Naive thymus-derived CD4-positive, alpha-beta T cell (primary cell): ENCODE measurements around the gene ZBTB40. TPM values are rescaled to one million over a fixed set of nuclear protein-coding genes. Genes with fewer than 3 reads are reported as not detected.

Source experiments
- ATAC-seq: fragments of 150-1000 bp; cut with Tn5 transposase; 2 replicates; pipeline ENCODE4 v1.10.0; 2021; ENCODE audit warnings: mild to moderate bottlenecking, moderate library complexity
- CTCF ChIA-PET: fragments of 350-600 bp; sonication (Branson Sonifier 250); formaldehyde crosslinking; loops from one replicate; lab custom pipeline; 2021; ENCODE audit warnings: antibody characterized with exemption; lab: Charles Lee
- POLR2A ChIA-PET: fragments of 350-600 bp; sonication (Branson Sonifier 250); formaldehyde crosslinking; loops from one replicate; lab custom pipeline; 2021; ENCODE audit warnings: antibody characterized with exemption, inconsistent platforms; lab: Charles Lee
- DNase-seq, 9 donors: peaks; one replicate each; pipeline versions ENCODE4 v3.0.0 to v3.0.0-alpha.2; 2020 to 2022; ENCODE audit warnings: mixed read lengths in 1 of 9
- H3K27ac ChIP-seq: one replicate; pipeline ENCODE4 v1.7.0; 2013; ENCODE audit warnings: mild to moderate bottlenecking, low read depth, low read length, moderate library complexity
- H3K27me3 ChIP-seq, 2 donors: one replicate each; pipeline ENCODE4 v1.7.0; 2013; ENCODE audit warnings: low read length in 2 of 2, mild to moderate bottlenecking in 2 of 2, moderate library complexity in 2 of 2; ENCODE audit not compliant: control insufficient read depth in 2 of 2, insufficient read depth in 2 of 2
- H3K36me3 ChIP-seq, 3 experiments: 1 replicate in 2 of 3; 2 replicates in 1 of 3; pipeline ENCODE4 v1.7.0; 2013; ENCODE audit warnings: low read length in 3 of 3, mild to moderate bottlenecking in 3 of 3, moderate library complexity in 1 of 3; ENCODE audit not compliant: insufficient read depth in 3 of 3, control insufficient read depth in 2 of 3
- H3K4me1 ChIP-seq, 2 donors: one replicate each; pipeline ENCODE4 v1.7.0; 2013; ENCODE audit warnings: low read length in 2 of 2, mild to moderate bottlenecking in 2 of 2, moderate library complexity in 1 of 2; ENCODE audit not compliant: control insufficient read depth in 2 of 2, insufficient read depth in 2 of 2
- H3K4me3 ChIP-seq: 2 replicates; pipeline ENCODE4 v1.7.0; 2013; ENCODE audit warnings: mild to moderate bottlenecking, low read length
- H3K9me3 ChIP-seq, 3 experiments: 1 replicate in 2 of 3; 2 replicates in 1 of 3; pipeline ENCODE4 v1.7.0; 2013; ENCODE audit warnings: low read length in 3 of 3; ENCODE audit not compliant: control insufficient read depth in 2 of 3
- H3K27ac Mint-ChIP-seq, 9 donors: one replicate each; pipeline ENCODE4 v1.8.0; 2020 to 2022; ENCODE audit warnings: mixed read lengths in 9 of 9, mild to moderate bottlenecking in 8 of 9, moderate library complexity in 5 of 9, inconsistent platforms in 2 of 9
- H3K27me3 Mint-ChIP-seq, 5 donors: one replicate each; pipeline ENCODE4 v1.8.0; 2021 to 2022; ENCODE audit warnings: mixed read lengths in 5 of 5, mild to moderate bottlenecking in 1 of 5
- H3K36me3 Mint-ChIP-seq, 5 donors: one replicate each; pipeline ENCODE4 v1.8.0; 2020 to 2022; ENCODE audit warnings: mixed read lengths in 5 of 5, mild to moderate bottlenecking in 3 of 5, inconsistent platforms in 1 of 5
- H3K4me1 Mint-ChIP-seq, 7 donors: one replicate each; pipeline ENCODE4 v1.8.0; 2020 to 2022; ENCODE audit warnings: mixed read lengths in 7 of 7, mild to moderate bottlenecking in 3 of 7, inconsistent platforms in 1 of 7
- H3K4me3 Mint-ChIP-seq, 10 donors: one replicate each; pipeline ENCODE4 v1.8.0; 2020 to 2022; ENCODE audit warnings: mild to moderate bottlenecking in 10 of 10, mixed read lengths in 10 of 10, moderate library complexity in 6 of 10, inconsistent platforms in 2 of 10
- H3K9me3 Mint-ChIP-seq, 11 donors: one replicate each; pipeline ENCODE4 v1.8.0; 2020 to 2022; ENCODE audit warnings: mixed read lengths in 11 of 11, mild to moderate bottlenecking in 4 of 11, inconsistent platforms in 1 of 11, moderate library complexity in 1 of 11
- intact Hi-C, 2 donors: fragments of 100-400 bp; cut with micrococcal nuclease; formaldehyde crosslinking; loops; one replicate each; pipeline ENCODE4 v1.15.1; 2023
- polyA plus RNA-seq, 2 donors: library from polyadenylated mRNA; unstranded; fragments of 300-500 nt; fragmentation: Illumina TruSeq; gene quantifications; one replicate each; pipeline ENCODE4 v1.2.3, GENCODE V29; 2021
- total RNA-seq, 6 experiments: library from RNA in 5 of 6; stranded (reverse) in 5 of 6; gene quantifications; 1 replicate in 5 of 6; 2 replicates in 1 of 6; pipeline ENCODE4 v1.2.3 and lab custom pipeline; 2021 to 2026

Gene ZBTB40
- total and polyA plus RNA-seq, 7 experiments from 2014 or later: 5.7 to 60.6 (median 35.9) TPM

DNA sequence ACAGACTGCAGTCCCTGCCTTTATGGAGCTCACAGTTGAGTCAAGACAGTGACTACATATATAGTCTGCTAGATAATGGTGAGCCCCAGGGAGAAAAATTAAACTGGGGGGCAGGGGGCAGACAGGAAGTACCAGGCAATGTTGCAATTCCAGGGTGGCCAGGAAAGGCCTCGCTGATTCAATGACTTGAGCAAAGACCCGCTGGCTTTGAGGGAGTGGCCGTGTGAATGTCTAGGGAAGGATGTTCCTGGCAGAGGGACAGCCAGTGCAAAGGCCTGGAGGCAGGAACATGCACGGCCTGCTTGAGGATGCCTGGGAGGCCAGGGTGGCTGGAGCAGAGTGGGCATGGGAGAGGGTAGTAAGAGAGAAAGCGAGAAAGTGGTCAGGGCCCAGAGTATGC is 88.7 kb downstream of the ZBTB40 start:
- ATAC-seq (no peak), DNase-seq (no peak)
- CTCF ChIA-PET: interaction anchor here (0.6 kb wide), 1 partner anchor 174 kb away, joined by 8 read pairs; no protein-coding TSS in a partner anchor
- Histone ChIP-seq H3K27me3 (no peaks in the 10 kb centered on the region), H3K4me1 (peaks cover 0 to 11% of the 10 kb centered on the region in 2 donors), H3K4me3 (no peak overlapping the region), H3K27ac (no peak overlapping the region), H3K36me3 (no peaks in the 10 kb centered on the region), H3K9me3 (no peaks in the 10 kb centered on the region)
- Mint-ChIP-seq H3K4me1 (peaks cover 7 to 22% (median 17%) of the 10 kb centered on the region in 7 donors), H3K9me3 (peaks cover 0 to 2% (median 0%) of the 10 kb centered on the region in 11 donors), H3K27me3 (peaks cover 0 to 2% (median 2%) of the 10 kb centered on the region in 5 donors), H3K4me3 (no peak overlapping the region), H3K27ac (no peak overlapping the region), H3K36me3 (peaks cover 0 to 4% (median 0%) of the 10 kb centered on the region in 5 donors)
- POLR2A ChIA-PET: no interaction called here
- intact Hi-C loops: no loop called here

DNA sequence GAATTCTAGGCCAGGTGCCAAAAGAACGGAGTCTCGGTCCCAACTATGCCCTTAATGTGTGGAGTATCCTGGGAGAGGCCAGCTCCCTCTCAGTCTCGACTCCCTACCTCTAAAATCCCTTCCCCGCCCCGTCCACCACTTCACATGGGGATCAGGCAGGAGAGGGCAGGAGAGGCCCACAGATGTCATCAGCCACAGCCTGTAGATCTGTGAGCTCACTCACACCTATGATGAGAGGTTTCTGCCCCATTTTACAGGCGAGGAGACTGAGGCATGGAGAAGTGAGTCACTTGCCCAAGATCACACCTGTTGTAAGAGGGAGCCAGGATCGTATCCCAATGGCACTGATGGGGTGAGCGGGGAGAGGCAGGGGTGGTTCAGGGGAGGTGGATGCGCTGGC is 91.2 kb downstream of the ZBTB40 start:
- intact Hi-C loops: no loop called here
- H3K27ac ChIP-seq: no peak overlapping the region
- ChIA-PET POLR2A (no interaction called here), CTCF (no interaction called here)
- H3K27ac Mint-ChIP-seq: no peak overlapping the region
- H3K27me3 ChIP-seq: no peaks in the 10 kb centered on the region
- peaks cover 7 to 21% (median 17%) of the 10 kb centered on the region in 7 donors for H3K4me1 Mint-ChIP-seq
- no peak overlapping the region for H3K4me3 Mint-ChIP-seq
- no peaks in the 10 kb centered on the region for H3K36me3 ChIP-seq
- DNase-seq (no peak), ATAC-seq (no peak)
- peaks cover 0 to 2% (median 0%) of the 10 kb centered on the region in 11 donors for H3K9me3 Mint-ChIP-seq
- no peaks in the 10 kb centered on the region for H3K36me3 Mint-ChIP-seq
- no peak overlapping the region for H3K4me3 ChIP-seq
- H3K4me1 ChIP-seq: peaks cover 0 to 11% of the 10 kb centered on the region in 2 donors
- H3K9me3 ChIP-seq: no peaks in the 10 kb centered on the region
- H3K27me3 Mint-ChIP-seq: peaks cover 11 to 23% (median 16%) of the 10 kb centered on the region in 5 donors

DNA sequence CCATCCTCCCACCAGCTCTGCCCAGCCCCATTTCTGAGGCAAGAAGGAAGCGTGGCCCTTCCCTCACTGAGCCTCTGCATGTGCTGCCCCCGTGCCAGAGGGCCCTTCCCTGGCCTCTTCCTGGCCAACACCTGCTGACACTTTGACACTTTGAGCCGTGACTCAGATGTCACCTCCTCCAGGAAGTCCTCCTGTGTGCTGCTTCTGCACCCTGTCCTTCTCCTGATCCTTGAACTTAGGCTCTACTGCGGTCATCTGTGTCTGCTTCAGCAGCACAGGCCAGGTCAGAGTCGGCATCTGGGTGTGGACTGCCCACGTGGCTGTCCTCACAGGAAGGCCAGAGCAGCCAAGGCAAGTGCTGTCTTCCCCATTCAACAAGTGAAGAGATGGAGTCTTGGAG is 92.0 kb downstream of the ZBTB40 start:
- no peaks in the 10 kb centered on the region for H3K27me3 ChIP-seq
- intact Hi-C loops: no loop called here
- H3K27me3 Mint-ChIP-seq: peaks cover 15 to 31% (median 23%) of the 10 kb centered on the region in 5 donors
- ATAC-seq: no peak
- H3K4me3 ChIP-seq: no peak overlapping the region
- DNase-seq: no peak
- no peaks in the 10 kb centered on the region for H3K36me3 ChIP-seq
- POLR2A ChIA-PET: no interaction called here
- no peaks in the 10 kb centered on the region for H3K9me3 ChIP-seq
- peaks cover 0 to 11% of the 10 kb centered on the region in 2 donors for H3K4me1 ChIP-seq
- no peak overlapping the region for H3K4me3 Mint-ChIP-seq
- peak overlapping the region in 1 of 9 donors; percentile 6 for H3K27ac Mint-ChIP-seq
- H3K27ac ChIP-seq: no peak overlapping the region
- H3K36me3 Mint-ChIP-seq: no peaks in the 10 kb centered on the region
- H3K9me3 Mint-ChIP-seq: peaks cover 0 to 2% (median 0%) of the 10 kb centered on the region in 11 donors
- CTCF ChIA-PET: no interaction called here
- H3K4me1 Mint-ChIP-seq: peaks cover 7 to 14% (median 11%) of the 10 kb centered on the region in 7 donors

DNA sequence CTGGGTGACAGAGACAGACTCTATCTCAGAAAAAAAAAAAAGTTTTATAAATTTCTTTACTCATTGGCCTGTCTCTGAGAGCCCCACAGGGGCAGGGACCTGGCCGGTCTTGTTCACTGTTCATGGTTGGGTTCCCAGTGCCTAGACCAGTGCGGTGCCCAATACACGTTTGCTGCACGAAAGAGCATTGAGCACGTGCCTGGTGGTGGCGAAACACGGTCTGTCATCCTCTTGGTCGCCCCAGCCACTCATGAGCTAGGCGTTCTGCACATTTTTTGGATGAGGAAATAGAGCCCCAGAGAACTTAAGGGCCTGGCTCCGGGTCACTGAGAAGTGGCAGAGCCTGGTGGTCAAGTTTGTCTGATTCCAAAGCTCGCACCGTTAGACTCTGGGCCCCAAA is 93.0 kb downstream of the ZBTB40 start:
- H3K27me3 Mint-ChIP-seq: peaks cover 21 to 40% (median 25%) of the 10 kb centered on the region in 5 donors
- DNase-seq: no peak
- no peaks in the 10 kb centered on the region for H3K36me3 Mint-ChIP-seq
- H3K9me3 Mint-ChIP-seq: peaks cover 0 to 2% (median 0%) of the 10 kb centered on the region in 11 donors
- no peaks in the 10 kb centered on the region for H3K27me3 ChIP-seq
- H3K27ac Mint-ChIP-seq: peak overlapping the region in 1 of 9 donors; percentile 69
- peaks cover 0 to 5% (median 4%) of the 10 kb centered on the region in 7 donors for H3K4me1 Mint-ChIP-seq
- H3K4me3 Mint-ChIP-seq: no peak overlapping the region
- CTCF ChIA-PET: no interaction called here
- ATAC-seq: no peak
- POLR2A ChIA-PET: no interaction called here
- no peak overlapping the region for H3K4me3 ChIP-seq
- H3K36me3 ChIP-seq: no peaks in the 10 kb centered on the region
- no peak overlapping the region for H3K27ac ChIP-seq
- H3K9me3 ChIP-seq: no peaks in the 10 kb centered on the region
- peaks cover 0 to 1% of the 10 kb centered on the region in 2 donors for H3K4me1 ChIP-seq
- intact Hi-C loops: no loop called here

DNA sequence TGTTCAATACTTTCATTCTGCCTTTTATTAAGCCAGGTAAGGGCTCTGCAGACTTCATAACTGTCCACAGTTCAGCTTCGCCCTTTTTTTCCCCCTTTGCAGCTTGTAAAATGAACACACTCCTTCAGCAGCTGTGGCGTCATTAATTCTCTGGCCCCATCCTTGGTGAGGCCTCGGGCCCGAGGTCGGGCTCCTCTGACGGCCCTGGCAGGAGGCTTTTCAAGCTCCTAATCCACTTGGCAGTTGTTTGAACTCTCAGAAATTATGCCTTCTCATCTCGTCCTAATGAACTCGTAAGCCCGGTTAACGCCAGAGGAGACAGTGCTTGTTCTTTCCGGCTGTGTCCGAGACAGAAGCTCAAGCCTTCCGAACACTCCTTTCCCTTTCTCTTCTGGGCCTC is 93.5 kb downstream of the ZBTB40 start:
- no peaks in the 10 kb centered on the region for H3K36me3 ChIP-seq
- H3K27me3 ChIP-seq: no peaks in the 10 kb centered on the region
- no peaks in the 10 kb centered on the region for H3K9me3 ChIP-seq
- H3K4me3 ChIP-seq: no peak overlapping the region
- no peak overlapping the region for H3K27ac ChIP-seq
- Mint-ChIP-seq H3K27ac (peak overlapping the region in 1 of 9 donors; percentile 69), H3K4me1 (peaks cover 0 to 4% (median under 1%) of the 10 kb centered on the region in 7 donors), H3K4me3 (no peak overlapping the region), H3K36me3 (no peaks in the 10 kb centered on the region), H3K27me3 (peaks cover 21 to 43% (median 25%) of the 10 kb centered on the region in 5 donors), H3K9me3 (peaks cover 0 to 2% (median 0%) of the 10 kb centered on the region in 11 donors)
- ATAC-seq (no peak), DNase-seq (no peak)
- POLR2A ChIA-PET: no interaction called here
- no peaks in the 10 kb centered on the region for H3K4me1 ChIP-seq
- intact Hi-C loops: no loop called here
- CTCF ChIA-PET: no interaction called here

DNA sequence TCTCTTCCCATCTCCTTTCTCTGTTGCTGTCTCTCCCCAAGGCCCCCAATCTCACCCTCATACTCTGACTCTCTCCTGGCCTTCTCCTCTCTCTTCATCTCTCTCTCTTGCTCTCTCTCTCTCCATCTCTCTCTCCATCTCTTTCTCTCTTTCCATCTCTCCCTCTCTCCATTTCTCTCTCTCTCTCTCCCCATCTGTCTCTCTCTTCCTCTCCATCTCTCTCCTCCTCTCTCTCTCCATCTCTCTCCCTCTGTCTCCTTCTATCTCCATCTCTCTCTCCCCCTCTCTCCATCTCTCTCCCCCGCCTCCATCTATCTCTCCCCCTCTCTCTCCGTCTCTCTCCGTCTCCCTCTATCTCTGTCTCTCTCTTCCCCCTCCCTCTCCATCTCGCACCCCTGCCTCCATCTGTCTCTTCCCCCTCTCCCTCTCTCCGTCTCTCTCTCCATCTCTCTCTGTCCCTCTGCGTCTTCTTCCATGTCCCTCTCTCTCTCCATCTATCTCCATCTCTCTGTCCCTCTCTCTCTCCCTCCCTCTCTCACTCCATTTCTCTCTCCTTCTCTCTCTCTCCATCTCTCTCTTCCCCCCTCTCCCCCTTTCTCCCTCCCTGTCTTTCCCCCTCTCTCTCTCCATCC is 95.7 kb downstream of the ZBTB40 start:
- ChIA-PET POLR2A (no interaction called here), CTCF (no interaction called here)
- Mint-ChIP-seq H3K4me3 (no peak overlapping the region), H3K27ac (no peak overlapping the region), H3K4me1 (no peaks in the 10 kb centered on the region), H3K9me3 (peaks cover 0 to 3% (median 0%) of the 10 kb centered on the region in 11 donors), H3K36me3 (no peaks in the 10 kb centered on the region), H3K27me3 (peaks cover 21 to 56% (median 26%) of the 10 kb centered on the region in 5 donors)
- Histone ChIP-seq H3K9me3 (no peaks in the 10 kb centered on the region), H3K27ac (no peak overlapping the region), H3K27me3 (no peaks in the 10 kb centered on the region), H3K36me3 (no peaks in the 10 kb centered on the region), H3K4me1 (no peaks in the 10 kb centered on the region), H3K4me3 (no peak overlapping the region)
- intact Hi-C loops: no loop called here
- no peak for DNase-seq
- no peak for ATAC-seq
